GM06990 (cell line): ENCODE data around the gene ABCC1.

Experiments
- DNase-seq: peaks from one replicate; pipeline ENCODE4 v3.0.0-alpha.2; 2011; ENCODE audit not compliant: insufficient read length; ENCODE audit errors: extremely low read depth
- H3K27me3 ChIP-seq: replicated peaks from 2 replicates; pipeline ENCODE4 v1.6.0; 2011; ENCODE audit warnings: low read length; ENCODE audit not compliant: control insufficient read depth, insufficient read depth
- H3K36me3 ChIP-seq: 2 replicates; pipeline ENCODE4 v1.5.1; 2011; ENCODE audit warnings: low read length; ENCODE audit not compliant: control insufficient read depth, insufficient read depth
- H3K4me3 ChIP-seq: replicated peaks from 2 replicates; pipeline ENCODE4 v1.5.1; 2011; ENCODE audit warnings: low read depth, mild to moderate bottlenecking, control low read depth, low read length
- TF ChIP-seq, protein P1 (sequence below): IDR thresholded peaks from 2 replicates; pipeline ENCODE4 v1.5.1; 2011; ENCODE audit warnings: low read length, control low read depth, mild to moderate bottlenecking, inconsistent platforms; ENCODE audit not compliant: insufficient read depth, poor library complexity, severe bottlenecking

Gene ABCC1

DNA sequence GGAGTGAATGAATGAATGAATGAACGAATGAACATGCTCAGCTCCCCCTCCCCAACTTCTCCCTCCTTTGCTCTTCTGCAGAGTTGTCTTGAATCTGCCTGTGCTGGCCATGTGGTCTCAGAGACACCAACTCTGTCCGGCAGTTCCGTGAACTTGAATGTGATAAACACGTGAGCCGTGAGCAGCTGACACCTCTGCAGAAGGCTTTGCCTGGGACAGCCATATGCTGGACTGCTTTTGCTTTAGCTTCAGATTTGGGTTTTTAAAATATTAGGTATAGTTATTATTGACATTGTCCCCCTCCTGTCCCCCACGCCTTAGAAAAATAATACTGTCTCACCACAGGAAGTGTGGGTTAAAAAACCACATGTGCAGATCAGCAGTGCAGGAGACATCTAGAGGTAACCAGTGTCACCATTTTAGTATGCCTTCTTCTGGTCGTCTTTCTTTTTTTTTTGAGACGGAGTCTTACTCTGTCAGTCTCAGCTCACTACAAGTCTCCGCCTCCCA lies 83.8 kb downstream of the ABCC1 start:
- Histone ChIP-seq H3K36me3 (peaks cover 12% of the 10 kb centered on the region), H3K27me3 (no peaks in the 10 kb centered on the region), H3K4me3 (no peak overlapping the region)
- no peak for DNase-seq
- TF ChIP-seq, protein P1, sequence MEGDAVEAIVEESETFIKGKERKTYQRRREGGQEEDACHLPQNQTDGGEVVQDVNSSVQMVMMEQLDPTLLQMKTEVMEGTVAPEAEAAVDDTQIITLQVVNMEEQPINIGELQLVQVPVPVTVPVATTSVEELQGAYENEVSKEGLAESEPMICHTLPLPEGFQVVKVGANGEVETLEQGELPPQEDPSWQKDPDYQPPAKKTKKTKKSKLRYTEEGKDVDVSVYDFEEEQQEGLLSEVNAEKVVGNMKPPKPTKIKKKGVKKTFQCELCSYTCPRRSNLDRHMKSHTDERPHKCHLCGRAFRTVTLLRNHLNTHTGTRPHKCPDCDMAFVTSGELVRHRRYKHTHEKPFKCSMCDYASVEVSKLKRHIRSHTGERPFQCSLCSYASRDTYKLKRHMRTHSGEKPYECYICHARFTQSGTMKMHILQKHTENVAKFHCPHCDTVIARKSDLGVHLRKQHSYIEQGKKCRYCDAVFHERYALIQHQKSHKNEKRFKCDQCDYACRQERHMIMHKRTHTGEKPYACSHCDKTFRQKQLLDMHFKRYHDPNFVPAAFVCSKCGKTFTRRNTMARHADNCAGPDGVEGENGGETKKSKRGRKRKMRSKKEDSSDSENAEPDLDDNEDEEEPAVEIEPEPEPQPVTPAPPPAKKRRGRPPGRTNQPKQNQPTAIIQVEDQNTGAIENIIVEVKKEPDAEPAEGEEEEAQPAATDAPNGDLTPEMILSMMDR = peak; percentile 19

GRCh38 chr16:16036359-16036792 lies 87.0 kb downstream of the ABCC1 start:
- no peaks in the 10 kb centered on the region for H3K27me3 ChIP-seq
- H3K36me3 ChIP-seq = peaks cover 22% of the 10 kb centered on the region
- no peak overlapping the region for H3K4me3 ChIP-seq
- TF ChIP-seq, protein P1 = no peak
- DNase-seq = no peak

DNA sequence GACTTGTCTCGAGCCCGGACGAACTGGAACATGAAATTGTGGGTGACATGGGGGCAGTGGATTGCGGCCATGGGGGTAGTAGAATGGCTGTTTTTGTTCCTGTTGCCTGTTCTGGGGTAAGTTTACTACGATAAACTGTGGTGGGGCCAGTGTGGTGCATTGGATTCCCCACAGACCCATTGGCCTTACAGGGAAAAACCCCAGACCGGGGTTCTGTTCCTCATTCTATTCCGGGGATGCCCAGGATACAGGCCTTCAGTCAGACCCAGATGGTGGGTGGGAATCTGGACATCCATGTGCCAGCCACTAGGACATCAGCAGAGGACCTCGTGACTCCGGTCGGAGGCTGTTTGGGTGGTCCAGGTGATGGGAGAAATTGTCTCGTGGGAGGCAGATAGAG lies 88.1 kb downstream of the ABCC1 start:
- H3K36me3 ChIP-seq = peaks cover 24% of the 10 kb centered on the region
- TF ChIP-seq, protein P1 = no peak
- no peaks in the 10 kb centered on the region for H3K27me3 ChIP-seq
- DNase-seq = no peak
- H3K4me3 ChIP-seq = no peak overlapping the region

DNA sequence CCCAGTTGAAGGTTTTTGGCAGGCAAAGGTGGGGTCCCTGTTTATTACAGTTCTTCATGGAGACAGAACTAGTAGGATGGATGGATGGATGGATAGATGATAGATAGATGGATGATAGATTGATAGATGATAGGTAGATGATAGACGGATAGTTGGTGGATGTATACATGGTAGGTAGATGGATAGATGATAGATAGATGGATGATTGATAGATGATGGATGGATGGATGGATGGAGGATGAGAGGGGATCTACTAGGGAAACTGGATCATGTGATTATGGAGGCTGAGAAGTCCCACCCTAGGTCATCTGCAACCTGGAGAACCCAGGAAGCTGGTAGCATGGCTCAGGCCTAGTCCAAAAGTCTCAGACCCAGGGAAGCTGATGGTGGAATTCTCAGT lies 88.6 kb downstream of the ABCC1 start:
- DNase-seq = no peak
- TF ChIP-seq, protein P1 = no peak
- Histone ChIP-seq H3K36me3 (peaks cover 24% of the 10 kb centered on the region), H3K27me3 (no peaks in the 10 kb centered on the region), H3K4me3 (no peak overlapping the region)

GRCh38 chr16:16038950-16039349 lies 89.5 kb downstream of the ABCC1 start:
- H3K36me3 ChIP-seq = peaks cover 24% of the 10 kb centered on the region
- H3K4me3 ChIP-seq = no peak overlapping the region
- DNase-seq = no peak
- H3K27me3 ChIP-seq = no peaks in the 10 kb centered on the region
- TF ChIP-seq, protein P1 = no peak

DNA sequence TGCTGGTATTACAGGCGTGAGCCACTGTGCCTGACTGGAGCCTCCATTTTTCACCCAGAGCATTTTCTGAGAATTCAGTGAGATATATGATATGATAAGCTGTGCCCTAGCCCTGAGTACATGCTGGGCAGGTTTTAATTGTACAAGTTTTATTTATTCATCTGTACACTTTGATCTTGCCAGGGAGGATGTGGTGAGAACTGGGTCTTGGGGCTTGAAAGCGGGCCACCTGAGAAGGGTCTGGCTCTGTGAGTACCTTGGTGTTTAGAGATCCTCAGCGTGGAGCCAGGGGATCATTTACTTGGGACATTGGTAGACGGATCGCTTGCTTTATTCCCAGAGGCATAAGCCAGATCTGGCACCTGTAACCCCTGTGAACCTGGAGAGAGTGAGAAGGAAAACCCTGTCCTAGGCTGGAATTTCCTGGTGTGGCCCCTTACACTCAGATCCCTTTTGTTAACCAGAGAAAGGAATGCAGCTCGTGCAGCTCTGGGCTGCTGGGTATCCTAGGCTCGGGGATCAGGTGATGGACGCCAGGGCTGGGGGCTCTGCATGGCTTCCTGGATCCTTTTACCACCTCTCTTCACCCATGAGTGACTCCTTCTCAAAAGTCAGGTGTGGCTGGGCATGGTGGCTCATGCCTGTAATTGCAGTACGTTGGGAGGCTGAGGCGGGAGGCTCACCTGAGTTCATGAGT lies 91.9 kb downstream of the ABCC1 start:
- H3K36me3 ChIP-seq = peaks cover 39% of the 10 kb centered on the region
- TF ChIP-seq, protein P1 = no peak
- no peak overlapping the region for H3K4me3 ChIP-seq
- DNase-seq = no peak
- H3K27me3 ChIP-seq = no peaks in the 10 kb centered on the region
